Fibroblast of lung (primary cell): ENCODE measurements around the gene GPC2. TPM values are rescaled to one million over a fixed set of nuclear protein-coding genes. Genes with fewer than 3 reads are reported as not detected.

Experiments used
- DNase-seq, 2 donors: peaks; one replicate each; pipeline versions ENCODE4 v3.0.0 to v3.0.0-alpha.2; 2010; ENCODE audit warnings: low read depth in 2 of 2
- H2AFZ ChIP-seq: 2 replicates; pipeline ENCODE4 v1.5.1; 2012; ENCODE audit warnings: low read length, control low read depth, inconsistent platforms
- H3K27ac ChIP-seq: 2 replicates; pipeline ENCODE4 v1.5.1; 2011; ENCODE audit warnings: low read length, control low read depth; ENCODE audit not compliant: insufficient read depth
- H3K27me3 ChIP-seq: 2 replicates; pipeline ENCODE4 v1.5.1; 2011; ENCODE audit warnings: mild to moderate bottlenecking, low read length; ENCODE audit not compliant: control insufficient read depth, insufficient read depth
- H3K36me3 ChIP-seq: 2 replicates; pipeline ENCODE4 v1.5.1; 2011; ENCODE audit warnings: low read length; ENCODE audit not compliant: control insufficient read depth, insufficient read depth
- H3K4me1 ChIP-seq: 2 replicates; pipeline ENCODE4 v1.5.1; 2011; ENCODE audit warnings: low read length; ENCODE audit not compliant: control insufficient read depth, insufficient read depth; ENCODE audit errors: extremely low read depth
- H3K4me2 ChIP-seq: 2 replicates; pipeline ENCODE4 v1.5.1; 2011; ENCODE audit warnings: low read length, control low read depth; ENCODE audit not compliant: insufficient read depth; ENCODE audit errors: extremely low read depth
- H3K4me3 ChIP-seq, 4 experiments: fragments of 200-600 bp in 1 of 4; sonication (generic) in 1 of 4; replicated peaks in 1 of 4; 2 replicates each; pipeline ENCODE4 v1.5.1; 2011 to 2016; ENCODE audit warnings: low read length in 4 of 4, low read depth in 3 of 4, mild to moderate bottlenecking in 3 of 4, control low read depth in 2 of 4, inconsistent platforms in 1 of 4, mixed read lengths in 1 of 4; ENCODE audit not compliant: insufficient read depth in 1 of 4; ENCODE audit errors: control extremely low read depth in 1 of 4
- H3K79me2 ChIP-seq: 2 replicates; pipeline ENCODE4 v1.5.1; 2012; ENCODE audit warnings: mild to moderate bottlenecking, low read length, inconsistent platforms; ENCODE audit not compliant: control insufficient read depth, insufficient read depth
- H3K9ac ChIP-seq: 2 replicates; pipeline ENCODE4 v1.5.1; 2011; ENCODE audit warnings: mild to moderate bottlenecking, low read length, control low read depth; ENCODE audit not compliant: insufficient read depth
- H3K9me3 ChIP-seq: 2 replicates; pipeline ENCODE4 v1.5.1; 2012; ENCODE audit warnings: low read depth, low read length; ENCODE audit not compliant: control insufficient read depth, insufficient read depth
- H4K20me1 ChIP-seq: 2 replicates; pipeline ENCODE4 v1.5.1; 2011; ENCODE audit warnings: low read length; ENCODE audit not compliant: control insufficient read depth, insufficient read depth; ENCODE audit errors: extremely low read depth
- CTCF ChIP-seq, 2 donors: IDR thresholded peaks in 1 of 2; conservative IDR thresholded peaks in 1 of 2; 1 replicate in 1 of 2; 2 replicates in 1 of 2; pipeline ENCODE4 v1.5.1; 2011 to 2012; ENCODE audit warnings: low read length in 2 of 2, control low read depth in 1 of 2, inconsistent platforms in 1 of 2, low read depth in 1 of 2, mild to moderate bottlenecking in 1 of 2
- EZH2 ChIP-seq: IDR thresholded peaks from 2 replicates; pipeline ENCODE4 v1.5.1; 2012; ENCODE audit warnings: low read length, control low read depth, mild to moderate bottlenecking; ENCODE audit errors: missing control alignments
- polyA plus RNA-seq, 2 donors: library from polyadenylated mRNA; depleted of rRNA in 1 of 2; stranded (reverse) in 1 of 2; unstranded in 1 of 2; fragments of >200 nt; gene quantifications; 2 replicates each; pipeline ENCODE4 v1.2.1, GENCODE V29; 2011 to 2012; ENCODE audit warnings: missing spikeins in 1 of 2
- total RNA-seq: library from RNA; depleted of rRNA; stranded (reverse); fragments of >200 nt; gene quantifications from 2 replicates; pipeline ENCODE4 v1.2.1, GENCODE V29; 2014

GPC2 gene
- total and polyA plus RNA-seq, 2 donors (not counting 1 experiment from before 2014, with no cell fraction given) = 0.35 to 2.3 TPM

- Histone ChIP-seq H3K36me3 (no peaks in the 10 kb centered on the region), H3K79me2 (no peaks in the 10 kb centered on the region)
- DNase-seq = no peak
Measured at GRCh38 chr7:100170101-100170897, 6.9 kb downstream of the GPC2 start.

GRCh38 chr7:100169147-100169850, 7.9 kb downstream of the GPC2 start:
- H3K9ac ChIP-seq = no peak overlapping the region
- H3K4me1 ChIP-seq = peaks cover 4% of the 10 kb centered on the region
- no peaks in the 10 kb centered on the region for H3K27me3 ChIP-seq
- H3K4me2 ChIP-seq = no peak overlapping the region
- no peaks in the 10 kb centered on the region for H4K20me1 ChIP-seq
- no peak overlapping the region for H3K4me3 ChIP-seq
- no peaks in the 10 kb centered on the region for H3K9me3 ChIP-seq
- no peak overlapping the region for H2AFZ ChIP-seq
- TF ChIP-seq CTCF (conservative IDR thresholded peaks at IDR 0.05 in 1 of 2, IDR thresholded peaks at IDR 0.05 in 1 of 2; ENCODE audit: low read depth in 1 of 2, low read length in 2 of 2) (no peak), EZH2 (no peak)
- no peak overlapping the region for H3K27ac ChIP-seq
- DNase-seq = no peak
- H3K36me3 ChIP-seq = no peaks in the 10 kb centered on the region
- H3K79me2 ChIP-seq = no peaks in the 10 kb centered on the region

More at GRCh38 chr7:100170101-100170897, 6.9 kb downstream of the GPC2 start:
- Histone ChIP-seq H3K4me3 (no peak overlapping the region), H3K4me2 (no peak overlapping the region), H4K20me1 (no peaks in the 10 kb centered on the region), H2AFZ (no peak overlapping the region), H3K9me3 (no peaks in the 10 kb centered on the region), H3K27ac (no peak overlapping the region), H3K9ac (no peak overlapping the region), H3K4me1 (peaks cover 4% of the 10 kb centered on the region), H3K27me3 (no peaks in the 10 kb centered on the region)
- TF ChIP-seq EZH2 (no peak), CTCF (conservative IDR thresholded peaks at IDR 0.05 in 1 of 2, IDR thresholded peaks at IDR 0.05 in 1 of 2; ENCODE audit: low read depth in 1 of 2, low read length in 2 of 2) (no peak)

- no peak for TF ChIP-seq CTCF (conservative IDR thresholded peaks at IDR 0.05 in 1 of 2, IDR thresholded peaks at IDR 0.05 in 1 of 2; ENCODE audit: low read depth in 1 of 2, low read length in 2 of 2)
- no peak for TF ChIP-seq EZH2
- Histone ChIP-seq H3K4me3 (peak overlapping the region; percentile 56 to 71 (median 64)), H3K36me3 (no peaks in the 10 kb centered on the region), H4K20me1 (no peaks in the 10 kb centered on the region), H3K9me3 (no peaks in the 10 kb centered on the region), H2AFZ (peak overlapping the region; percentile 95), H3K27ac (no peak overlapping the region), H3K4me2 (peak overlapping the region; percentile 67), H3K9ac (no peak overlapping the region), H3K79me2 (no peaks in the 10 kb centered on the region), H3K4me1 (peaks cover 4% of the 10 kb centered on the region), H3K27me3 (no peaks in the 10 kb centered on the region)
- DNase-seq = peak in 1 of 2 donors; percentile 30
Measured at GRCh38 chr7:100167912-100168323, 9.3 kb downstream of the GPC2 start.
